MG63 (cell line): ENCODE data around the gene HSPB6. TPM values are rescaled to one million over a fixed set of nuclear protein-coding genes. Genes with fewer than 3 reads are reported as not detected.
"Not testable (repeated sequence)": the region's sequence is repeated elsewhere in the genome, so short reads cannot be mapped to it uniquely, and the experiment has no call there.

Experiments used
- DNase-seq: peaks from one replicate; pipeline ENCODE4 v3.0.0-alpha.2; 2020
- H3K27me3 ChIP-seq: fragments of 250-450 bp; sonication (Bioruptor Pico); 2 replicates; pipeline ENCODE4 v1.5.1; 2020; ENCODE audit warnings: mild to moderate bottlenecking, moderate library complexity
- H3K36me3 ChIP-seq: fragments of 250-450 bp; sonication (Bioruptor Pico); 2 replicates; pipeline ENCODE4 v1.5.1; 2020; ENCODE audit warnings: mild to moderate bottlenecking, moderate library complexity
- H3K4me3 ChIP-seq: fragments of 250-450 bp; sonication (Bioruptor Pico); 2 replicates; pipeline ENCODE4 v1.5.1; 2020; ENCODE audit warnings: mild to moderate bottlenecking, moderate library complexity
- H3K9me3 ChIP-seq: fragments of 250-450 bp; sonication (Bioruptor Pico); 2 replicates; pipeline ENCODE4 v1.5.1; 2020; ENCODE audit warnings: mild to moderate bottlenecking, moderate library complexity
- total RNA-seq: library from RNA; depleted of rRNA; stranded (reverse); fragments of >200 nt; shearing (Covaris generic); gene quantifications from 2 replicates; pipeline ENCODE4 v1.2.3, GENCODE V29; 2014; ENCODE audit warnings: low replicate concordance

HSPB6 gene
- total RNA-seq, 1 experiment from 2014 or later: not detected

DNA sequence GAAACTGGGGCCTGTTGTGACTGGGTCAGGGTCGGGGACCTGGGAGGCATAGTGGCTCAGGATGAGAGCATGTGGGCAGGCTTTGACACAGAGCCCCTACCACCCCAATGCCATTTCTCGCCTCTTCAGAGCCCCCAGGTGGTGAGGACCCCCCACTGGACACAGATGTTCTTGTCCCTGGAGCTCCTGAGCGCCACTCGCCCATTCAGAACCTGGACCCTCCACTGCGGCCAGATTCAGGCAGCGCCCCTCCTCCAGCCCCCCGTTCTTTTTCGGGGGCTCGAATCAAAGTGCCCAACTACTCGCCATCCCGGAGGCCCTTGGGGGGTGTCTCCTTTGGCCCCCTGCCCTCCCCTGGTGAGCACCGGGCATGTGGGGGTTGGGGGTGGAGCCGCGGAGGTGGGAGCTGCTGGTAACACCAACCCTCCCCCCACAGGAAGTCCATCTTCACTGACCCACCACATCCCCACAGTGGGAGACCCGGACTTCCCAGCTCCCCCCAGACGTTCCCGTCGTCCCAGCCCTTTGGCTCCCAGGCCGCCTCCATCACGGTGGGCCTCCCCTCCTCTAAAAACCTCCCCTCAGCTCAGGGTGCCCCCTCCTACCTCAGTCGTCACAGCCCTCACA, 24.9 kb downstream of the HSPB6 start:
- H3K36me3 ChIP-seq: peaks cover 91% of the 10 kb centered on the region
- H3K4me3 ChIP-seq: no peak overlapping the region
- H3K27me3 ChIP-seq: no peaks in the 10 kb centered on the region
- no peaks in the 10 kb centered on the region for H3K9me3 ChIP-seq
- no peak for DNase-seq

- H3K4me3 ChIP-seq: no peak overlapping the region
- no peaks in the 10 kb centered on the region for H3K27me3 ChIP-seq
- H3K36me3 ChIP-seq: peaks cover 89% of the 10 kb centered on the region
- H3K9me3 ChIP-seq: no peaks in the 10 kb centered on the region
- no peak for DNase-seq
Observed at GRCh38 chr19:35731353-35731752, 25.5 kb downstream of the HSPB6 start.

DNA sequence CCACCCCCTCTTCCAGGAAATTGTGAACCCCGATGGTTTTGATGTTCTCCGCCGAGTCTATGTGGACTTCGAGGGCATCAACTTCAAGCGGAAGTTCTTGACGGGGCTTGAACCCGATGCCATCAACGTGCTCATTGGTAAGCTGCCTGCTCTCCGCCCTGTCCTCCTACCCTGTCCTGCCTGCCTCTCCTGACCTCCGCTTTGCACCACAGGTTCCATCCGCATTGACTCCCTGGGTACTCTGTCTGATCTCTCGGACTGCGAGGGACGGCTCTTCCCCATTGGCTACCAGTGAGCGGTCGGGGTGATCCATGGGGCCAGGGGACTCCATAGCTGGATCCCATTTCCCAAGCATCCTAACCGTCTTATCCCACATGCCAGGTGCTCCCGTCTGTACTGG, 26.5 kb downstream of the HSPB6 start:
- DNase-seq: no peak
- H3K36me3 ChIP-seq: peaks cover 91% of the 10 kb centered on the region

DNA sequence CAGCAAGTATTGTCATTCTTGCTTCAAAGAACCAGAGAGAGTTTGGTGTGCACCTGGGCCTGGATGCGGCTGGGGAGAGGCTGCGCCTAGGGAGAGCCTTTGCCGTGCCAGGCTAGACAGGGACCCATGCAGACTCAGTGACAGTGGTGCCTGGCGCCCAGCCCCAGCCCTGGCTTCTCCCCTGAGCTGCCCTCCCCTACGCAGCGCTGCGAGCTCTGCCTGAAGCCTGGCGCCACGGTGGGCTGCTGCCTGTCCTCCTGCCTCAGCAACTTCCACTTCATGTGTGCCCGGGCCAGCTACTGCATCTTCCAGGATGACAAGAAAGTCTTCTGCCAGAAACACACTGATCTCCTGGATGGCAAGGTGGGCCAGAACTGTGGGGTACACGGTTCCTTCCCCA, 27.1 kb downstream of the HSPB6 start:
- Histone ChIP-seq H3K36me3 (peaks cover 95% of the 10 kb centered on the region), H3K4me3 (no peak overlapping the region), H3K9me3 (no peaks in the 10 kb centered on the region), H3K27me3 (no peaks in the 10 kb centered on the region)
- no peak for DNase-seq

More for the DNA sequence above, 26.5 kb downstream of the HSPB6 start:
- H3K4me3 ChIP-seq: no peak overlapping the region
- no peaks in the 10 kb centered on the region for H3K9me3 ChIP-seq
- no peaks in the 10 kb centered on the region for H3K27me3 ChIP-seq

GRCh38 chr19:35729021-35729420, 27.8 kb downstream of the HSPB6 start:
- H3K36me3 ChIP-seq: peaks cover 95% of the 10 kb centered on the region
- DNase-seq: no peak
- no peaks in the 10 kb centered on the region for H3K27me3 ChIP-seq
- H3K4me3 ChIP-seq: no peak overlapping the region
- H3K9me3 ChIP-seq: no peaks in the 10 kb centered on the region

DNA sequence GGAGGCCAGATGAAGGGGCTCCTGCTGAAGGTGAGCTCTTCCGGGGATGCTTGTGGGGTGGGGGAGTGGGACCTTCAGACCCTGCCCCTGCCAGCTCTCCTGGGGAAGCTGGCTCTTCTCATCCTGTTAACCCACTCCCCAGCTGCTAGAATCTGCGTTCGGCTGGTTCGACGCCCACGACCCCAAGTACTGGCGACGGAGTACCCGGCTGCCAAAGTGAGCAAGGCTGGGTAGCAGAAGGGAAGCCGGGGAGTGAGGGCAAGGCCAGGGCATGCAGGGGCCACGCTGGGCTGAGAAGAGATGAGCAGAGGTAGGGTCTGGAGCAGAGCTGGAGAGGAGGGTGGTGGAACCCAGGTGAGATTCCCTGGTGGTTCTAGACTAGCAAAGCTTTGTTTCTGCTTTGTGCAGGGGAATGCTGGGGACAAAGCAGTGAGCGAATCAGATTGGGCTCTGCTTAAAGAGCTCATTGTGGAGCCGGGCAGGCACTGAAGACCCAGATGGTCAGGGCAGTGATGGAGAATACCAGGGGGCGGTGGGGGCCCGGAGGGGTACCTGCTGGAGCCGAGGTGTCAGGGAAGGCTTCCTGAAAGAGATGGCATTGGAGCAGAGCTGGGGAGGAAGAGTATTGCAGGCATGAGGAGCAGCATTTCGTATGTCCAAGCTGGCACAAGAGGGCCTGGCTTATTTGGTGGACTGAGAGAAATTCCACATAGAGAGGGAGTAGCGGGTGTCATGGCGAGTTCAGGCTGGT, 28.7 kb downstream of the HSPB6 start:
- no peak for DNase-seq
- Histone ChIP-seq H3K36me3 (peaks cover 97% of the 10 kb centered on the region), H3K27me3 (no peaks in the 10 kb centered on the region), H3K4me3 (no peak overlapping the region), H3K9me3 (no peaks in the 10 kb centered on the region)

GRCh38 chr19:35727053-35727955, 29.5 kb downstream of the HSPB6 start:
- no peak overlapping the region for H3K4me3 ChIP-seq
- H3K27me3 ChIP-seq: no peaks in the 10 kb centered on the region
- peaks cover 99% of the 10 kb centered on the region for H3K36me3 ChIP-seq
- no peak for DNase-seq
- H3K9me3 ChIP-seq: no peaks in the 10 kb centered on the region

DNA sequence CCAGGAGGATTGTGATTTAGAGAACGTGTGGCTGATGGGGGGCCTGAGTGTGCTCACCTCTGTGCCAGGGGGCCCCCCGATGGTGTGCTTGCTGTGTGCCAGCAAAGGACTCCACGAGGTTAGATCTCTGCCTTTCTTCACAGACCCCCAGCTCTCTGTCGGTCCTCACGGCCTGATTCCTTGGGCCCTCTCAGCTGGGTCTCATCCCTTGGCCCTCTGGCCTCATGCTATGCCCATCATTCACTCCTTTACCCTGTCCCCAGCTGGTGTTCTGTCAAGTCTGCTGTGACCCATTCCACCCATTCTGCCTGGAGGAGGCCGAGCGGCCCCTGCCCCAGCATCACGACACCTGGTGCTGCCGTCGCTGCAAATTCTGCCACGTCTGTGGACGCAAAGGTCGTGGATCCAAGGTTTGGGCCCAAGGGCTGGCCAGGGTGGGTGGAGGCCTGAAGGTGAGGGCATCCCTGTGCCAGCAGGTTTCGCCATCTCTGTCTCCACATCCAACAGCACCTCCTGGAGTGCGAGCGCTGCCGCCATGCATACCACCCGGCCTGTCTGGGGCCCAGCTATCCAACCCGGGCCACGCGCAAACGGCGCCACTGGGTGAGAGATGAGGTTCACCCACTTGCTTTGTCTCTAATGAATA, 31.5 kb downstream of the HSPB6 start:
- Histone ChIP-seq H3K4me3 (no peak overlapping the region), H3K9me3 (no peaks in the 10 kb centered on the region), H3K36me3 (peaks cover 94% of the 10 kb centered on the region), H3K27me3 (no peaks in the 10 kb centered on the region)
- DNase-seq: no peak

DNA sequence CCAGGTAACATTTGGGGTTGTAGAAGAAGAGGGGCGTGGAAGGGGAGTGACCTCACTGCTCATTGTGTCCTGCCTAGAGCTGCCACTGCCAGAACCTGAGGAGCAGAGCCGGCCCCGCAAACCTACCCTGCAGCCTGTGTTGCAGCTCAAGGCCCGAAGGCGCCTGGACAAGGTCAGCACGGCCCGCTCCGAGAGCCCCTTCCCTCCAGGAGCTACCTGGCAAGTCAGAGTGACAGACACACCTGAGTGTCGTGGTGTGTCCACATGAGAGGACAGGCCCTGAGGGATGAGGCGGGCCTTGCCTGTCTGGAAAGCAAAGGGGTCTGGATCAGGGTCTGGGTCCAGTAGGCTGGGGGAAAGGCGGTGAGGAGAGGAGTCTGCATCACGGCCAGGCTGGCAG, 32.3 kb downstream of the HSPB6 start:
- H3K4me3 ChIP-seq: no peak overlapping the region

GRCh38 chr19:35724132-35724531, 32.7 kb downstream of the HSPB6 start:
- H3K36me3 ChIP-seq: peaks cover 92% of the 10 kb centered on the region
- DNase-seq, H3K9me3 ChIP-seq: not testable (repeated sequence)

More for the DNA sequence above, 32.3 kb downstream of the HSPB6 start:
- no peak for DNase-seq
- no peaks in the 10 kb centered on the region for H3K9me3 ChIP-seq
- H3K36me3 ChIP-seq: peaks cover 94% of the 10 kb centered on the region
- no peaks in the 10 kb centered on the region for H3K27me3 ChIP-seq

GRCh38 chr19:35723671-35724070, 33.2 kb downstream of the HSPB6 start:
- Histone ChIP-seq H3K36me3 (peaks cover 92% of the 10 kb centered on the region), H3K27me3 (no peaks in the 10 kb centered on the region), H3K4me3 (no peak overlapping the region), H3K9me3 (no peaks in the 10 kb centered on the region)
- DNase-seq: no peak

More at GRCh38 chr19:35724132-35724531, 32.7 kb downstream of the HSPB6 start:
- not testable (repeated sequence) for H3K4me3 ChIP-seq, H3K27me3 ChIP-seq

- H3K9me3 ChIP-seq: no peaks in the 10 kb centered on the region
- no peak overlapping the region for H3K4me3 ChIP-seq
- no peak for DNase-seq
- no peaks in the 10 kb centered on the region for H3K27me3 ChIP-seq
- peaks cover 88% of the 10 kb centered on the region for H3K36me3 ChIP-seq
Observed at GRCh38 chr19:35722897-35723296, 33.9 kb downstream of the HSPB6 start.

DNA sequence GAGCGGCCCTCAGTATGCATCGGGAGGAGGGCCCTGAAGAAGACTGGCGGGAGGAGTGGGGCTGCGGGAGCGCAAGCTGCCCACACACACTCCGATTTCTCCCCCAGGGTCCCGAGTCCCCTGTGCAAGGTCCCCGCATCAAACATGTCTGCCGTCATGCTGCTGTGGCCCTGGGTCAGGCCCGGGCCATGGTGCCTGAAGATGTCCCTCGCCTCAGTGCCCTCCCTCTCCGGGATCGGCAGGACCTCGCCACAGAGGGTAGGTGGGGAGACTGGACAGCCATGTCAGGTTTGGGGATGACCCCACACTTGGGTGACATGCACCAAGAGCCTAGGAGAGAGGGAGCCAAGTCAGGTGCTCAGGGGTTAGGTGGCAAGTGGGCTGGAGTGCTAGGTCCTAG, 34.4 kb downstream of the HSPB6 start:
- no peaks in the 10 kb centered on the region for H3K9me3 ChIP-seq
- H3K36me3 ChIP-seq: peaks cover 84% of the 10 kb centered on the region
- no peak overlapping the region for H3K4me3 ChIP-seq
- no peaks in the 10 kb centered on the region for H3K27me3 ChIP-seq
- no peak for DNase-seq

DNA sequence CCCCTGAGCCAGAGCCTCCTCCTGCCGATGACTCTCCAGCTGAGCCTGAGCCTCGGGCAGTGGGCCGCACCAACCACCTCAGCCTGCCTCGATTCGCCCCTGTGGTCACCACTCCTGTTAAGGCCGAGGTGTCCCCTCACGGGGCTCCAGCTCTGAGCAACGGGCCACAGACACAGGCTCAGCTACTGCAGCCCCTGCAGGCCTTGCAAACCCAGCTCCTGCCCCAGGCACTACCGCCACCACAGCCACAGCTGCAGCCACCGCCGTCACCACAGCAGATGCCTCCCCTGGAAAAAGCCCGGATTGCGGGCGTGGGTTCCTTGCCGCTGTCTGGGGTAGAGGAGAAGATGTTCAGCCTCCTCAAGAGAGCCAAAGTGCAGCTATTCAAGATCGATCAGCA, 35.5 kb downstream of the HSPB6 start:
- DNase-seq: no peak
- no peaks in the 10 kb centered on the region for H3K27me3 ChIP-seq
- no peaks in the 10 kb centered on the region for H3K9me3 ChIP-seq
- peaks cover 74% of the 10 kb centered on the region for H3K36me3 ChIP-seq
- no peak overlapping the region for H3K4me3 ChIP-seq

GRCh38 chr19:35720648-35721047, 36.2 kb downstream of the HSPB6 start:
- H3K4me3 ChIP-seq: no peak overlapping the region
- no peak for DNase-seq
- peaks cover 67% of the 10 kb centered on the region for H3K36me3 ChIP-seq
- H3K27me3 ChIP-seq: no peaks in the 10 kb centered on the region
- no peaks in the 10 kb centered on the region for H3K9me3 ChIP-seq

GRCh38 chr19:35720163-35720524, 36.7 kb downstream of the HSPB6 start:
- Histone ChIP-seq H3K36me3 (peaks cover 62% of the 10 kb centered on the region), H3K9me3 (no peaks in the 10 kb centered on the region), H3K27me3 (no peaks in the 10 kb centered on the region), H3K4me3 (no peak overlapping the region)
- DNase-seq: no peak
